Erythroblast (primary cell): Measurements from ENCODE around the gene IZUMO4.

Experiments
- DNase-seq, 2 experiments: peaks; one replicate each; lab custom pipeline; 2025; lab: John Stamatoyannopoulos, UW
- GATA1 ChIP-seq: IDR thresholded peaks from 2 replicates; pipeline ENCODE4 v1.6.1; 2011; ENCODE audit warnings: low read depth, mild to moderate bottlenecking, control low read depth, low read length, moderate library complexity
- POLR2A ChIP-seq: IDR thresholded peaks from 2 replicates; pipeline ENCODE4 v1.6.1; 2011; ENCODE audit warnings: mild to moderate bottlenecking, low read length

IZUMO4 gene

GRCh38 chr19:2099054-2099501 is 2.4 kb downstream of the IZUMO4 start:
- no peak for DNase-seq
- TF ChIP-seq POLR2A (no peak), GATA1 (no peak)

- no peak for DNase-seq
- no peak for TF ChIP-seq POLR2A
- no peak for TF ChIP-seq GATA1
Observed at GRCh38 chr19:2099937-2100718, 3.4 kb downstream of the IZUMO4 start.

GRCh38 chr19:2100719-2101061 is 4.0 kb downstream of the IZUMO4 start:
- DNase-seq: no peak
- TF ChIP-seq POLR2A: no peak
- TF ChIP-seq GATA1: no peak

GRCh38 chr19:2101417-2102335 is 5.0 kb downstream of the IZUMO4 start:
- TF ChIP-seq POLR2A: no peak
- no peak for TF ChIP-seq GATA1
- DNase-seq: no peak

GRCh38 chr19:2103045-2103707 is 6.5 kb downstream of the IZUMO4 start:
- DNase-seq: no peak
- no peak for TF ChIP-seq POLR2A
- TF ChIP-seq GATA1: no peak

GRCh38 chr19:2108251-2109016 is 11.7 kb downstream of the IZUMO4 start:
- no peak for DNase-seq
- TF ChIP-seq GATA1 (no peak), POLR2A (no peak)

GRCh38 chr19:2109046-2109864 is 12.5 kb downstream of the IZUMO4 start:
- TF ChIP-seq POLR2A (no peak), GATA1 (no peak)
- DNase-seq: no peak

- TF ChIP-seq POLR2A (no peak), GATA1 (no peak)
Observed at GRCh38 chr19:2110822-2111221, 14.1 kb downstream of the IZUMO4 start.

GRCh38 chr19:2111425-2111824 is 14.7 kb downstream of the IZUMO4 start:
- no peak for DNase-seq
- TF ChIP-seq GATA1 (no peak), POLR2A (no peak)

More at GRCh38 chr19:2110822-2111221, 14.1 kb downstream of the IZUMO4 start:
- no peak for DNase-seq

GRCh38 chr19:2111886-2112285 is 15.2 kb downstream of the IZUMO4 start:
- no peak for TF ChIP-seq POLR2A
- TF ChIP-seq GATA1: no peak
- no peak for DNase-seq

GRCh38 chr19:2112516-2113320 is 16.0 kb downstream of the IZUMO4 start:
- no peak for DNase-seq
- TF ChIP-seq GATA1: no peak
- TF ChIP-seq POLR2A: no peak
